ENCODE measurements around the gene ABHD17A.

Gene ABHD17A

DNA sequence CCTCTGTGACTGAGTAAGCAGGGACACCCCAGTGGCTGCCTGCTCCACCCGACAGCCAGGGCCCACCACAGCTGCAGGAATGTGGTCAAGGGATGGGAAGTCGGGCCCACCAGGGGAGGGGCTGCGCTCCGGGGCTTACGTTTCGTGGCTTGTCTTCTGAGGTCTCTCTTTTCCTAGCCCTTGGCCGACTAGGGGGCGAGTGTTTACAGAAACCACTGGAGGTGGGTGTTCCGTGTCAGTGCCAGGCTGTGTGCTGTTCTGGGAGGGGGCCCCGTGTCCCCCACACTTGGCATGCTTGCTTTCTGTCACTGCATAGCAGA lies 24.4 kb upstream of the ABHD17A start:
- H3K27me3 ChIP-seq = no peaks in the 10 kb centered on the region
- no peak overlapping the region for H3K27ac ChIP-seq
- no peak for DNase-seq
- intact Hi-C loops (cut with DNase I; ENCODE audit: low total_unique reads) = no loop called here
- TF ChIP-seq, protein P1, sequence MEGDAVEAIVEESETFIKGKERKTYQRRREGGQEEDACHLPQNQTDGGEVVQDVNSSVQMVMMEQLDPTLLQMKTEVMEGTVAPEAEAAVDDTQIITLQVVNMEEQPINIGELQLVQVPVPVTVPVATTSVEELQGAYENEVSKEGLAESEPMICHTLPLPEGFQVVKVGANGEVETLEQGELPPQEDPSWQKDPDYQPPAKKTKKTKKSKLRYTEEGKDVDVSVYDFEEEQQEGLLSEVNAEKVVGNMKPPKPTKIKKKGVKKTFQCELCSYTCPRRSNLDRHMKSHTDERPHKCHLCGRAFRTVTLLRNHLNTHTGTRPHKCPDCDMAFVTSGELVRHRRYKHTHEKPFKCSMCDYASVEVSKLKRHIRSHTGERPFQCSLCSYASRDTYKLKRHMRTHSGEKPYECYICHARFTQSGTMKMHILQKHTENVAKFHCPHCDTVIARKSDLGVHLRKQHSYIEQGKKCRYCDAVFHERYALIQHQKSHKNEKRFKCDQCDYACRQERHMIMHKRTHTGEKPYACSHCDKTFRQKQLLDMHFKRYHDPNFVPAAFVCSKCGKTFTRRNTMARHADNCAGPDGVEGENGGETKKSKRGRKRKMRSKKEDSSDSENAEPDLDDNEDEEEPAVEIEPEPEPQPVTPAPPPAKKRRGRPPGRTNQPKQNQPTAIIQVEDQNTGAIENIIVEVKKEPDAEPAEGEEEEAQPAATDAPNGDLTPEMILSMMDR (IDR thresholded peaks at IDR 0.05) = no peak
- peaks cover 0 to 28% (median 25%) of the 10 kb centered on the region in 3 donors for H3K36me3 ChIP-seq
- H3K4me1 ChIP-seq = peaks cover 0 to 56% (median 7%) of the 10 kb centered on the region in 4 donors
- H3K9me3 ChIP-seq = no peaks in the 10 kb centered on the region
- H3K4me3 ChIP-seq = no peak overlapping the region

DNA sequence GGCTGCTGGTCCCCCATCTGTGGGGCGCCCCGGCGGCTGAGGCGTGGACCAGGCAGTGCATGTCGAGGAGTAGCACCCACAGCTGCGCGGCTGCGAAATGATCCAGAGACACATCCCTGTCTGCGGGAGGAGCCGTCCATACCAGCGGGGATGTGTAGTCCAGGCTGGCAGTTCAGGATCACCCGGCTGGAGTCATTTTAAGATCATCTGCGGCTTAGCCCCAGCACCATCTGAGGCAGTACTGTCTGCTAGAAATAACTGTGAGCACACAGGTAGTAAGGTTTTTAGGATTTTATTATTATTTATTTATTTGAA lies 23.0 kb upstream of the ABHD17A start:
- peaks cover 0 to 57% (median 14%) of the 10 kb centered on the region in 4 donors for H3K4me1 ChIP-seq
- H3K27ac ChIP-seq = no peak overlapping the region
- no peaks in the 10 kb centered on the region for H3K27me3 ChIP-seq
- peaks cover 0 to 16% (median 15%) of the 10 kb centered on the region in 3 donors for H3K36me3 ChIP-seq
- no peak overlapping the region for H3K4me3 ChIP-seq
- no peaks in the 10 kb centered on the region for H3K9me3 ChIP-seq
- intact Hi-C loops (cut with DNase I; ENCODE audit: low total_unique reads) = no loop called here
- TF ChIP-seq, protein P1 (IDR thresholded peaks at IDR 0.05) = no peak
- no peak for DNase-seq

- Histone ChIP-seq H3K27me3 (no peaks in the 10 kb centered on the region), H3K9me3 (no peaks in the 10 kb centered on the region), H3K4me3 (no peak overlapping the region), H3K4me1 (peaks cover 0 to 54% (median 17%) of the 10 kb centered on the region in 4 donors), H3K36me3 (peaks cover 0 to 11% (median 10%) of the 10 kb centered on the region in 3 donors), H3K27ac (no peak overlapping the region)
- TF ChIP-seq, protein P1 (IDR thresholded peaks at IDR 0.05) = no peak
- DNase-seq = no peak
- intact Hi-C loops (cut with DNase I; ENCODE audit: low total_unique reads) = no loop called here
Observed at GRCh38 chr19:1907563-1908363, 22.5 kb upstream of the ABHD17A start.

DNA sequence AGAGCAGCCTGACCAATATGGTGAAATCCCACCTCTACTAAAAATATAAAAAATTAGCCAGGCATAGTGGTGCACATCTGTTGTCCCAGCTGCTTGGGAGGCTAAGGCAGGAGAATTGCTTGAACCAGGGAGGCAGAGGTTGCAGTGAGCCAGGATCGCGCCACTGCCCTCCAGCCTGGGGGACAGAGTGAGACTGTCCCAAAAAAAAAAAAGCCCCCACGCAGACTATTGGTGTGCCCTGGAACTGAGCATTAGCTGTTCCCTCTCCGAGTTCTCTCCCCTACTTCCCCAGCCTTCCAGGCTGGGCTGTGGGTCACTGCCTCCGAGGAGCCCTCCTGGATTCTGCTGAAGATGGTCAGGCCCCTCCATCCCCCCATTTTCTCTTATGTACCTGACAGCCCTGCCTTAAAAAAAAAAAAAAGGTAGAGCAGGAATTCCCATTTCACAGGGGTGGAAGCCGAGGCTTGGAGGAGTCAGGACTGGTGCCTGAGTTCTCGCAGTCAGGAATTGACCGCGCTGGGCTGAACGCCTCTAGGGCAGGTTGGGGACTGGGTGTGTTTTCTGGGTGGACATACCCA lies 21.8 kb upstream of the ABHD17A start:
- TF ChIP-seq, protein P1 (IDR thresholded peaks at IDR 0.05) = no peak
- intact Hi-C loops (cut with DNase I; ENCODE audit: low total_unique reads) = no loop called here
- no peak overlapping the region for H3K4me3 ChIP-seq
- no peak overlapping the region for H3K27ac ChIP-seq
- H3K36me3 ChIP-seq = peaks cover 0 to 5% (median 4%) of the 10 kb centered on the region in 3 donors
- no peaks in the 10 kb centered on the region for H3K9me3 ChIP-seq
- DNase-seq = no peak
- H3K4me1 ChIP-seq = peaks cover 0 to 54% (median 18%) of the 10 kb centered on the region in 4 donors
- H3K27me3 ChIP-seq = no peaks in the 10 kb centered on the region

DNA sequence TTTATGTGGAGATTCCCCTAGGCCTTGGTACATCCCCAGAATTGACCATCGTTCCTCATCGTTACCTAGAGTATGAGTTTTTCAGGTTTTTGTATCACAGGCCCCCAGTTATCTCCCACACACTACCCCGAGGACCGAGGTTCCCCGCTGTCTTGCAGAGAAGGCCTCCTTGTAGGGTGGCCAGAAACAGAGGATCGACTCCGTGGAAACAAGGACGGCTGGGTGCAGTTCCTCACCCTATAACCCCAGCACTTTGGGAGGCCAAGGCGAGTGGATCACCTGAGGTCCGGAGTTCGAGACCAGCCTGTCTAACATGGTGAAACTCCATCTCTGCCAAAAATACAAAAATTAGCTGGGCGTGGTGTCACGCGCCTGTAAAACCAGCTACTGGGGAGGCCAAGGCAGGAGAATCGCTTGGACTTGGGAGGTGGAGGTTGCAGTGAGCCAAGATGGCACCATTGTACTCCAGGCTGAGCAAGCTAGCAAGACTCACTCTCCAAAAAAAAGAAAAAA lies 20.6 kb upstream of the ABHD17A start:
- no peak for DNase-seq
- H3K9me3 ChIP-seq = no peaks in the 10 kb centered on the region
- H3K4me1 ChIP-seq = peaks cover 0 to 54% (median 18%) of the 10 kb centered on the region in 4 donors
- H3K36me3 ChIP-seq = no peaks in the 10 kb centered on the region
- intact Hi-C loops (cut with DNase I; ENCODE audit: low total_unique reads) = no loop called here
- peak overlapping the region; percentile 67 to 82 for H3K27ac ChIP-seq
- TF ChIP-seq, protein P1 (IDR thresholded peaks at IDR 0.05) = no peak
- no peaks in the 10 kb centered on the region for H3K27me3 ChIP-seq
- H3K4me3 ChIP-seq = peak overlapping the region; percentile 60 to 77

Data from tibial artery (tissue), 4 donors.